ENCODE results near the gene CFAP97.
A peak's percentile ranks its signal among the peaks of the same experiment; 100 is the strongest.

The CFAP97 gene

GRCh38 chr4:185196437-185196836 lies 7.4 kb downstream of the CFAP97 start:
- DNase-seq (ENCODE audit: low spot score), result no peak

DNA sequence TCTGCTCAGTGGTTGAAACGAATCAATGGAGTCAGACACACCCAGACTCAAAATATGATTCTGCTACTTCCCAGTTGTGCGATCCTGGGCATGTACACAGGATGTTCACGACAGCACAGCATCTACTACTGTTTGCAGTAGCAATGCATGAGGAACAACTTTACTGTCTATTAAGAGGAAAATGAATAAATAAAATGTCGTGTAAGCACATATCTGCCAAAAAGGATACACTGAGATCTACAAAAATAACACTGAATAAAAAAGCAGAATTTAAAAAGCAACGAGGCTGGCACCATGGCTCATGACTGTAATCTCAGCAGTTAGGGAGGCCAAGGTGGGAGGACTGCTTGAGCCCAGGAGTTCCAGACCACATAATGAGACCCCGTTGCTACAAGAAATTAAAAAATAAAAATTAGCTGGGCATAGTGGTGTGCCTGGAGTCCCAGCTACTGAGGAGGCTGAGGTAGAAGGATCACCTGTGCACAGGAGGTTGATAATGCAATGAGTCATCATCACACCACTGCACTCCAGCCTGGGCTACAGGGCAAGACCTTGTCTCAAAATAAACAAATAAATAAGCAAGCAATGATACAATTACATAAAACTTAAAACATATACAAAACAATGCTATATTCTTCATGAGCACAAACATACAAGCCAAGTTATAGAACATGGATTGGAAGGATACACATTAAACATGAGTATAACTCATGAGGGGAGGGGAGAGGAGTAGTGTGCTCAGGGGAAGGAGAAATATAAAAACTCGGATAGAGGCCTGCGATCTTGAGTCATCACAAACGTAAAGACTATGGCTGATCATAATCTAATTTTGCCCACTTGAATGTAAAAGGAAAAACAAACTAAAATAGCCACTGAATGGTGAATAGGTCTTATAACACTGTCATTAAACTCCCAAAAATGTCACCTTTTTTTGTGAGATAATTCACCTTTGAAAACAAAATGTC lies 8.6 kb downstream of the CFAP97 start:
- DNase-seq (ENCODE audit: low spot score), result no peak

- DNase-seq (ENCODE audit: low spot score), result no peak
Measured at GRCh38 chr4:185192059-185192458, 11.7 kb downstream of the CFAP97 start.

GRCh38 chr4:185190306-185190856 lies 13.4 kb downstream of the CFAP97 start:
- DNase-seq (ENCODE audit: low spot score), result no peak

GRCh38 chr4:185189606-185190305 lies 14.0 kb downstream of the CFAP97 start:
- no peak for DNase-seq (ENCODE audit: low spot score)

GRCh38 chr4:185186769-185187168 lies 17.0 kb downstream of the CFAP97 start:
- DNase-seq (ENCODE audit: low spot score), result no peak

GRCh38 chr4:185183622-185184281 lies 20.0 kb downstream of the CFAP97 start:
- no peak for DNase-seq (ENCODE audit: low spot score)

GRCh38 chr4:185182239-185182638 lies 21.6 kb downstream of the CFAP97 start:
- no peak for DNase-seq (ENCODE audit: low spot score)

- no peak for DNase-seq (ENCODE audit: low spot score)
Measured at GRCh38 chr4:185179488-185179887, 24.3 kb downstream of the CFAP97 start.

DNA sequence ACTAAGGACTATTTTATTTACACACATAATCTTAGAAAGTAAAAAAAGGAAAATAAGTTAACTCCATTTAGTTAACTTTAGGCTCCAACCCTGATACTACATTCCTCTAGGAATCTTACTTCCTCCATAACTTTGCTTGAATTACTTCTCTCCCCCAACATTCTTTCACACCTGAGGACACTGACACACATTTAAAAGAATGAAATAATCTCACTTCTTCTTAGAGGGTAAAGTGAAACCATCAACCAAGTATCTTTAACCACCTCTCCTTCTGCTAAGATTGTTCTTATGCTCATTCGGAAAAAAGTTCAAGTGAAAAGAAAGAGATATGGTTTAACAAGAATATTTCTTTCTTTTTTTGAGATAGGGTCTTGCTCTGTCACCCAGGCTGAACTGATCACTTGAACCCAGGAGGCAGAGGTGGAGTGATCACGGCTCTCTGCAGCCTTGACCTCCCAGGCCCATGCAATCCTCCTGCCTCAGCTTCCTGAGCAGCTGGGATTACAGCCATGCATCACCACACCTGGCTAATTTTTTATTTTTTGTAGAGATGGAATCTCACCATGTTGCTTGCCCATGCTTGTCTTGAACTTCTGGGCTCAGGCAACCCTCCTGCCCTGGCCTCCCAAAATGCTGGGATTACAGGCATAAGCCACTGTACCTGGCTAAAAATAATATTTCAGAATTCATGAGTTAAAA lies 32.3 kb downstream of the CFAP97 start:
- no peak for DNase-seq (ENCODE audit: low spot score)

DNA sequence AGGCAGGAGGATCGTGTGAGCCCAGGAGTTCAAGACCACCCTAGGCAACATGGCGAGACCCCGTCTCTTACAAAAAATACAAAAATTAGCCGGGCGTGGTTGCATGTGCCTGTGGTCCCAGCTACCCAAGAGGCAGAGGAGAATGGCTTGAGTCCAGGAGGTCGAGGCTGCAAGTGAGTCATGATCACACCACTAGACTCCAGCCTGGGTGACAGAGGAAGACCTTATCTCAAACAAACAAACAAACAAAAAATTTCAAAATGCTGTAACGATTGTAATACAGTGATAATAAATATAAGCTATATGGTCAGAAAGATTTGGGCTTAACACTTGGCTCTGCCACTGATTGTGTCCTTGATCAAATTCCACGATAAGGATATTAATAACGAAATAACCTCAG lies 36.6 kb downstream of the CFAP97 start:
- DNase-seq (ENCODE audit: low spot score), result no peak

GRCh38 chr4:185165605-185166063 lies 38.2 kb downstream of the CFAP97 start:
- no peak for DNase-seq (ENCODE audit: low spot score)

DNA sequence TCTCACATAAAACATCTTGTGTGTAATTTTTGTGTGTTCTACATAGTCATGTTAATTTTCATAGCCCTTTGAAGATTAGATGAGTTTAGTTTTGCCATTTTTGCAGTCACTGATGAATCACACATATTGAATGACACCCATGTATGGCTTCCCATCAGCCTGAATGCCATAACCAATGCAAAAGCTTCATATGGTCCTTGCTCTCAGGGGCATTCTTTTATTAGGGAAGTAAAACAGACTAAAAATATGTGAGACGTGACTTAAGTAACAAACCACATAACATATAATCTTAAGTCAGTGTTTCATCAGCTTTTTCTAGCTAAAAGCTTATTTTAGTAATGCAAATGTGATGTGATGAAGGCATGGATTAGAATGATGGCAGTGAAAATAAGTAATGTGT lies 52.5 kb downstream of the CFAP97 start:
- DNase-seq (ENCODE audit: low spot score), result no peak

- no peak for DNase-seq (ENCODE audit: low spot score)
Measured at GRCh38 chr4:185149392-185149791, 54.4 kb downstream of the CFAP97 start.

DNA sequence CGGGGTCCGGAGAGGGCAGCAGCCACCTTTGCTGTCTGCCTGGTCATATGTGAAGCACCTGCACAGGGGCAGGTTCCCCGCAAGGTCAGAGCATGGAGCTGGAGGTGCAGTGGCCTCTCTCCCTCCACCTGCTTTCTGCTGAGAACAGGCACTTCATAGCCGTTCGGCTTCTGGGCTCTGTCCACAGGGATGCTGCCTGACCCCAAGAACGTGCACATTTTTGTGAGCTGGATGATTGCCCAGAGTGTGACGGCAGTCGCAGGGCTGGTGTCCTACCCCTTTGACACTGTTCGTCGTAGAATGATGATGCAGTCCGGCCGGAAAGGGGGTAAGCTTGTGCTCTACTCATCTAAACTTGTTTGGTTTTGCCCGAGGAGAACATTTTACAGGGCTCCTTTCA lies 58.2 kb downstream of the CFAP97 start:
- no peak for DNase-seq (ENCODE audit: low spot score)

GRCh38 chr4:185144601-185145240 lies 59.1 kb downstream of the CFAP97 start:
- no peak for DNase-seq (ENCODE audit: low spot score)

GRCh38 chr4:185143601-185143969 lies 60.2 kb downstream of the CFAP97 start:
- DNase-seq (ENCODE audit: low spot score), result no peak

GRCh38 chr4:185142912-185143600 lies 60.7 kb downstream of the CFAP97 start, which contains the start of gene SLC25A4:
TSS of gene SLC25A4 (plus strand) at chr4:185143266. CDS start at chr4:185143373, 107 bp downstream.
- DNase-seq (ENCODE audit: low spot score), result peak; percentile 93

GRCh38 chr4:185142564-185142911 lies 61.3 kb downstream of the CFAP97 start:
- DNase-seq (ENCODE audit: low spot score), result no peak

DNA sequence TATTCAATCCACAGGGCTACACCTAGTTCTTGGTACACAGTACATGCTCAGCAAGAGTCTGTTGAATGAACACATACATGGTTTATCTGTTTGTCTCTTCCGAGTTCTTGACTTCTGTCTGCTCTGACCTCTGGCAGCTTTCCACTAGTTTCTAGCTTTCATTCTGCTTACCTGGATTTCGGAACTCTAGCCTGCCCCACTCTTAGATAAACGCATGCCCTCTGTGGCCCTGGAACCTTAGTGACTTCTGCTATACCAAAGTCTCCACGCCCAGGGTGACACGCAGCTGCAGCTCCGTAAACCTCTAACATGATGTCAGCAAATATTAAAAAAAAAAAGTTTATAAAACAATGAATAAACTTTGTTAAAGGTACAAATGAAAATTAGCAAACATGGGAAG lies 62.0 kb downstream of the CFAP97 start:
- DNase-seq (ENCODE audit: low spot score), result no peak

DNA sequence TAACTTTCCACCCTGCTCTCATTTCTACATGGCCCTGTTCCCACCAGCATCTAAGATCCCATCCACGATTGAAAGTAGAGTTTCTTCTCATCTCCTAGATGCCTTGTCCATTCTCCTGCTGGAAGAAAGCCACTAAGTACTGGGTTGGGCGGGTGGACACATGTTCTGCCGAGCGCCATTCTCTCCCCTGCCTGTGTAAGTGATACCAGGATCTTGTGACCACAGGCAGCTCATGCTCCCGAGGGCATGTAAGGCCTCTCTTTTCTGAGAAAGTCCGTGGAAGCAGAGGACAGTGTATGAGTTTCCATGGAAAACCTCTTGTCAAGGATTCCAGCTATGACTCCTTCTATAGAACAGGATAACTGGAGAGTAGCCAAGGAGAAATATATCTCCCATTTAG lies 64.1 kb downstream of the CFAP97 start:
- no peak for DNase-seq (ENCODE audit: low spot score)

All from ecto neural progenitor cell (in vitro differentiated cells).